Measurements from ENCODE around the gene GRID2.

GRCh38 chr4:92969650-92970379, 666.0 kb downstream of the GRID2 start:
- TF ChIP-seq REST (IDR thresholded peaks at IDR 0.05; ENCODE audit: insufficient read depth in 1 of 2, low read depth in 2 of 2, low read length in 2 of 2): no peak
- no peak for TF ChIP-seq TAF1 (IDR thresholded peaks at IDR 0.05; ENCODE audit: borderline replicate concordance, insufficient read depth, low read length)
- TF ChIP-seq POLR2AphosphoS5 (IDR thresholded peaks at IDR 0.05; ENCODE audit: low read depth, low read length): no peak
- TF ChIP-seq FOXP2 (optimal IDR thresholded peaks at IDR 0.05; ENCODE audit: borderline replicate concordance, extremely low read depth, extremely low read length, insufficient read depth): no peak
- TF ChIP-seq SIN3A (IDR thresholded peaks at IDR 0.05; ENCODE audit: borderline replicate concordance, insufficient read depth, low read length): no peak
